Upper lobe of left lung (tissue), 6 donors: ENCODE data around the gene AXL. TPM values are rescaled to one million over a fixed set of nuclear protein-coding genes. Genes with fewer than 3 reads are reported as not detected.

ENCODE experiments used
- ATAC-seq, 2 donors: fragments of 200-7000 bp; cut with Tn5 transposase; one replicate each; pipeline ENCODE4 v1.9.1; 2022; ENCODE audit warnings: mild to moderate bottlenecking in 2 of 2, moderate library complexity in 2 of 2; ENCODE audit not compliant: low FRiP score in 2 of 2
- DNase-seq, 2 donors: peaks; one replicate each; pipeline ENCODE4 v3.0.0-alpha.2; 2019 to 2020
- H3K27ac ChIP-seq, 4 donors: fragments of 200-600 bp; sonication (generic); one replicate each; pipeline ENCODE4 v1.5.1; 2016 to 2019
- H3K27me3 ChIP-seq, 4 donors: fragments of 200-600 bp; sonication (generic); one replicate each; pipeline ENCODE4 v1.5.1; 2017 to 2019
- H3K36me3 ChIP-seq, 4 donors: fragments of 200-600 bp; sonication (generic); one replicate each; pipeline ENCODE4 v1.5.1; 2016 to 2019
- H3K4me1 ChIP-seq, 4 donors: fragments of 200-600 bp; sonication (generic); one replicate each; pipeline ENCODE4 v1.5.1; 2018 to 2019
- H3K4me3 ChIP-seq, 4 donors: fragments of 200-600 bp; sonication (generic); one replicate each; pipeline ENCODE4 v1.5.1; 2017 to 2019; ENCODE audit warnings: mild to moderate bottlenecking in 2 of 4, moderate library complexity in 1 of 4
- H3K9me3 ChIP-seq, 4 donors: fragments of 200-600 bp; sonication (generic); one replicate each; pipeline ENCODE4 v1.5.1; 2018 to 2019
- EP300 ChIP-seq, 4 donors: sonication (generic); formaldehyde crosslinking; IDR thresholded peaks; one replicate each; pipeline ENCODE4 v1.5.1; 2017; ENCODE audit warnings: antibody characterized with exemption in 4 of 4, control low read depth in 2 of 4
- POLR2A ChIP-seq, 4 donors: fragments of 450-650 bp; IDR thresholded peaks; one replicate each; pipeline ENCODE4 v1.5.1; 2016 to 2017; ENCODE audit warnings: antibody characterized with exemption in 4 of 4, mild to moderate bottlenecking in 2 of 4
- POLR2AphosphoS5 ChIP-seq, 2 donors: sonication (generic); formaldehyde crosslinking; IDR thresholded peaks; one replicate each; pipeline ENCODE4 v1.5.1; 2017; ENCODE audit warnings: antibody characterized with exemption in 2 of 2
- WGBS, 2 donors: methylation state at CpG; one replicate each; pipeline ENCODE4 v1.1.5; 2017 to 2018; 5-methylcytosine and 5-hydroxymethylcytosine counted together
- total RNA-seq, 6 donors: library from RNA; depleted of rRNA in 4 of 6; stranded (reverse); fragments of >200 nt in 4 of 6; gene quantifications; one replicate each; pipeline versions ENCODE4 v1.1.0 to v1.2.1, GENCODE V29; 2016 to 2021
- TF ChIP-seq, protein P1 (sequence below), 6 experiments: fragments of 450-650 bp in 4 of 6; fragments of 200-600 bp in 2 of 6; sonication (generic) in 2 of 6; IDR thresholded peaks; one replicate each; pipeline ENCODE4 v1.5.1; 2016 to 2019; ENCODE audit warnings: antibody characterized with exemption in 6 of 6
- donor health status: DM: no; HTN: no; CAD: no; lungs with moderate emphysema.
- donor health status: DM: no; HTN: yes; CAD: no; lungs with severe emphysema.

Gene AXL
- total RNA-seq, 6 donors from 2014 or later, result 28.4 to 96.9 (median 71.7) TPM

DNA sequence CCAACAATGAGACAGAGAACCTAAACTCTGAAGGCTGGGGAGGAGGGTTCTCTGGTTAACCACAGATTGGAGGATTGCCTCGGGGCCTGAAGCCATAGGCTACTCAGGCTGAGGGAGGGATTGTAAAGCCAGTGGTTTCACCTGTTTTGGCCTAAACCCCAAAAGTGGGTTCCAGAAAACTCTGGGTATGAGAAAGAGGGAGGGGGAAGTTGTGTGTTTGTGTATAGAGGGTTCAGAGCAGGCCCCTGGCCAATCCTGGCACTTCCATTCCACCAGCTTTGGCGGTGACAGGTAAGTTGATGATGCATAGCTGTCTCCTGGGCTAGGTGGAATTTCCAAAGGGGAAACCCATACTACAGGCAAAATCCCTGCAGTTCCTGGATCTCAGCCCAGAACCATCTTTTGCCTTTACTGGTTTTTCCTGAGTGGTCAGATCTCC lies 77.4 kb downstream of the AXL start:
- no peak for DNase-seq
- WGBS, 2 donors, result 49 to 73% methylated on average over 2 of the region's 2 CpGs
- Histone ChIP-seq H3K4me1 (peaks cover 41 to 67% (median 53%) of the 10 kb centered on the region in 4 donors), H3K36me3 (peaks cover 37 to 100% (median 66%) of the 10 kb centered on the region in 4 donors), H3K4me3 (no peak overlapping the region), H3K27ac (peak overlapping the region; percentile 79 to 86 (median 83)), H3K27me3 (no peaks in the 10 kb centered on the region), H3K9me3 (no peaks in the 10 kb centered on the region)
- ATAC-seq, result no peak
- TF ChIP-seq POLR2A (IDR thresholded peaks at IDR 0.05) (no peak), POLR2AphosphoS5 (IDR thresholded peaks at IDR 0.05) (no peak), EP300 (IDR thresholded peaks at IDR 0.05) (no peak)
- TF ChIP-seq, protein P1, sequence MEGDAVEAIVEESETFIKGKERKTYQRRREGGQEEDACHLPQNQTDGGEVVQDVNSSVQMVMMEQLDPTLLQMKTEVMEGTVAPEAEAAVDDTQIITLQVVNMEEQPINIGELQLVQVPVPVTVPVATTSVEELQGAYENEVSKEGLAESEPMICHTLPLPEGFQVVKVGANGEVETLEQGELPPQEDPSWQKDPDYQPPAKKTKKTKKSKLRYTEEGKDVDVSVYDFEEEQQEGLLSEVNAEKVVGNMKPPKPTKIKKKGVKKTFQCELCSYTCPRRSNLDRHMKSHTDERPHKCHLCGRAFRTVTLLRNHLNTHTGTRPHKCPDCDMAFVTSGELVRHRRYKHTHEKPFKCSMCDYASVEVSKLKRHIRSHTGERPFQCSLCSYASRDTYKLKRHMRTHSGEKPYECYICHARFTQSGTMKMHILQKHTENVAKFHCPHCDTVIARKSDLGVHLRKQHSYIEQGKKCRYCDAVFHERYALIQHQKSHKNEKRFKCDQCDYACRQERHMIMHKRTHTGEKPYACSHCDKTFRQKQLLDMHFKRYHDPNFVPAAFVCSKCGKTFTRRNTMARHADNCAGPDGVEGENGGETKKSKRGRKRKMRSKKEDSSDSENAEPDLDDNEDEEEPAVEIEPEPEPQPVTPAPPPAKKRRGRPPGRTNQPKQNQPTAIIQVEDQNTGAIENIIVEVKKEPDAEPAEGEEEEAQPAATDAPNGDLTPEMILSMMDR (IDR thresholded peaks at IDR 0.05), result no peak

DNA sequence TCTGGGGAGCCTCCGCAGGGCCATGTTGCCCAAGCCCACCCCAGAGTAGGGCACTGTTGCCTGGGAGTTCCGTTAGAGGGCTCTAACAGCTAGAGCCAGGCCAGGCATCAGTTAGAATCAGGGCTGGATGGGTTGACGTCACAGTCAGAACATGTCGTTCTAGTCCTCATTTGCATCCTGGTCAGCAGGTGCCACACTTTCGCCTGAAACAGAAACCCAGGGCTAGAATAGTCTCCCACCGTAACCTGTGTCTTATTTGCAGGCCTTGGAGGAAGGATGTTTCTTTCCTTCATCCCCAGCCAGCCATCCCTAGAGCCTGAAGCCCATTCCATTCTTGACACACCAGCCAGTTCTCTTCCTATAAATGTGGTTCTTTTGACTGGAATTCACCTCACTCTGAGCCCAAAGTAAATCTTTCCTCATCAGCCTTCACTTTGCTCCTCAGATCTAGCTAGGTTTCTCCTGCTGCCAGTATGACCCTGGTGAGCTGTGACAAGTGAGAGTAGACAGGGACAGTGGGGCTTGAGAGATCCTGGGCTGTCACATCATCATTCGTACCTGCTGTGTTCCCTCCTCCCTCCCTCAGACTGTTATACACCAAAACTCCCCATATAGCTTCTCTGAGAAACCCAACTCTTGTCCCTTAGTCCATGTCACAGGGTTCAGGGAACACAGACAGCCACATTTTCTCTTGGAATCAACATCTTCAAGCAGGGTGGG lies 78.8 kb downstream of the AXL start:
- 55 to 65% methylated on average over 5 to 7 of the region's 7 CpGs for WGBS, 2 donors
- no peak for DNase-seq
- Histone ChIP-seq H3K27ac (peak overlapping the region; percentile 79 to 86 (median 83)), H3K4me3 (no peak overlapping the region), H3K27me3 (no peaks in the 10 kb centered on the region), H3K4me1 (peaks cover 41 to 67% (median 53%) of the 10 kb centered on the region in 4 donors), H3K36me3 (peaks cover 23 to 98% (median 63%) of the 10 kb centered on the region in 4 donors), H3K9me3 (no peaks in the 10 kb centered on the region)
- peak in 1 of 2 donors; percentile 2 for ATAC-seq
- TF ChIP-seq, protein P1 (IDR thresholded peaks at IDR 0.05), result no peak
- peak in 1 of 4 donors; percentile 6 for TF ChIP-seq EP300 (IDR thresholded peaks at IDR 0.05)
- no peak for TF ChIP-seq POLR2A (IDR thresholded peaks at IDR 0.05)

DNA sequence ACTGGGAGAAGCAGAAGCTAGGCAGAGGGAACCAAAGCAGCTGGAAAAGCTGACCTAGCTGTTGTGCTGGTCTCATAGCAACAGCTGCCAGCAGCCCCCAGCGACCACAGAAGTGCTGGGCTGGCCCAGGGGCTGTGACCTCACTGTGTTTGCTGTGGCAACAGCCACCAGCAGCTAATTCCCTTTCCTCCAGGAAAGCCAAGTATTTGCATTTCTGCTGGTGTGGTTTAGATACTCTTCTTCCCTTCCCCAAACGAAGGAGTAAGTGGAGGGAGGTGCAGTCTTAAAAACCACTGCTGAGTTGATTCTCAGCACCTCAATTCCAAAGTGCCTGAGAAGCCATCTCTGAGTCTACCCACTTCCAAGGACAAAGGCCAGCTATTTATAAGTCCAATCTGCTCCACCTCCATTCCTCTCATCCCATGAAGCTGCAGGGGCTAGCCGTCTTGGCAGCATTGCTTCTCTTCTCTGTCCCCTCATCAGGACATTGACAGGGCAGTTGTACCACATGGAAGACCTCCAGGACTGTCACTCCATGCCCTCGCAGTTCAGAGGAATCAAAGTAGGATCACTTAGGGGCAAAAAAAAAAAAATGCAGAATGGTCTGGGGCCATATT lies 79.4 kb downstream of the AXL start:
- ATAC-seq, result peak; percentile 91
- H3K9me3 ChIP-seq, result no peaks in the 10 kb centered on the region
- no peaks in the 10 kb centered on the region for H3K27me3 ChIP-seq
- peak overlapping the region; percentile 79 to 86 (median 83) for H3K27ac ChIP-seq
- H3K4me3 ChIP-seq, result no peak overlapping the region
- H3K36me3 ChIP-seq, result peaks cover 17 to 98% (median 64%) of the 10 kb centered on the region in 4 donors
- 22 to 28% methylated on average over 4 of the region's 4 CpGs for WGBS, 2 donors
- TF ChIP-seq POLR2A (IDR thresholded peaks at IDR 0.05) (peak in 2 of 4 donors; percentile 38 to 74), EP300 (IDR thresholded peaks at IDR 0.05) (peak in 2 of 4 donors; percentile 9 to 35), POLR2AphosphoS5 (IDR thresholded peaks at IDR 0.05) (peak; percentile 53 to 55)
- TF ChIP-seq, protein P1 (IDR thresholded peaks at IDR 0.05), result no peak
- peaks cover 41 to 67% (median 53%) of the 10 kb centered on the region in 4 donors for H3K4me1 ChIP-seq
- DNase-seq, result peak; percentile 84

DNA sequence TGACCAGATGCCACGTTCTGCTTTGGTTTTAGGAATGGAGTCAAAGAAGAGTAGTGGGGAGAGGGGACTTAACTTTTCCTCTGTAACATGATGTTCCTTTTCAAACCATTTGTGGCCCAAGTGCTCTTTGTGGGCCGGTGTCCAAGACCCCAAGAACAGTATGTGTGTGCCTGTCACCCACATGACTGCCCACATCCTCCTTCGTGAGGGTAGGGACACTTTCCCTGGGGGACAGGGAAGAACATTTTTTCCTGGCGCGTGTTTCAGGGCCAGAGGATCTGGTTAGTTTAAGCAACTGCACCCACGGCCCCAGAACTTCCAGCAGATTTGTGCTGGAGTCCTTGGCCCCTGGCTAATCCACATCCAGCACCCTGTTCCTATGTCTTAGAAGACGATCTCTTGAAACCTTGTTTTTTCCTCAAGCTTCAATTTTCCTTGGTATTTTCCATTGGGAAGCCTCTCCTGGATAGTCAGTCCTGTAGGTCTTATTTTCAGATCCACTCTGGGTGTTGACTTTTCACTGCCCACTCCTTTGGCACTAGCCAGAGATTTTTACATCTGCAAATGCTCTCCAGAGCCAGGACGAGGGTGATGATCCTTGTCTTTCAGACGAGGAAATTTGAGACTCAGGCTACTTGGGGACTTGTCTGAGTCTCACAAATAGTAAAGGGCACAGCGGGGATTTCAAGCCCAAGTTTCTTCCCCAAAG lies 80.2 kb downstream of the AXL start:
- H3K4me3 ChIP-seq, result no peak overlapping the region
- 48 to 56% methylated on average over 10 of the region's 10 CpGs for WGBS, 2 donors
- TF ChIP-seq EP300 (IDR thresholded peaks at IDR 0.05) (peak in 2 of 4 donors; percentile 62 to 94), POLR2AphosphoS5 (IDR thresholded peaks at IDR 0.05) (peak in 1 of 2 donors; percentile 83), POLR2A (IDR thresholded peaks at IDR 0.05) (no peak)
- TF ChIP-seq, protein P1 (IDR thresholded peaks at IDR 0.05), result no peak
- ATAC-seq (peak in 1 of 2 donors; percentile 47), DNase-seq (peak in 1 of 2 donors; percentile 56)
- no peaks in the 10 kb centered on the region for H3K9me3 ChIP-seq
- H3K27ac ChIP-seq, result peak overlapping the region; percentile 79 to 86 (median 83)
- H3K27me3 ChIP-seq, result no peaks in the 10 kb centered on the region
- peaks cover 41 to 66% (median 54%) of the 10 kb centered on the region in 4 donors for H3K4me1 ChIP-seq
- peaks cover 10 to 98% (median 64%) of the 10 kb centered on the region in 4 donors for H3K36me3 ChIP-seq
